ENCODE measurements around the gene RUNX2. TPM values are rescaled to one million over a fixed set of nuclear protein-coding genes. Genes with fewer than 3 reads are reported as not detected.

The RUNX2 gene
- total RNA-seq, 1 experiment from 2014 or later: 7.0 TPM

- Histone ChIP-seq H3K4me1 (ENCODE audit: control insufficient read depth, insufficient read depth, low read length) (peaks cover 10% of the 10 kb centered on the region), H3K4me3 (ENCODE audit: low read depth in 2 of 2, low read length in 2 of 2) (no peak overlapping the region), H3K36me3 (ENCODE audit: control insufficient read depth, insufficient read depth, low read length) (no peaks in the 10 kb centered on the region), H3K9me3 (ENCODE audit: control insufficient read depth, insufficient read depth, low read depth, low read length) (no peaks in the 10 kb centered on the region), H3K27ac (ENCODE audit: low read length) (no peak overlapping the region), H3K27me3 (ENCODE audit: control insufficient read depth, insufficient read depth, low read length) (no peaks in the 10 kb centered on the region)
- intact Hi-C loops (cut with micrococcal nuclease; ENCODE audit: unreplicated experiment): loop anchor here (5.0 kb wide), 1 partner anchor 784 kb away; no protein-coding TSS in a partner anchor
- ChIA-PET POLR2A (no interaction called here), CTCF (no interaction called here)
- no TSS peak for BruUV-seq (replicated peaks)
- in situ Hi-C loops (cut with HindIII; ENCODE audit: low pct_unique_long_range_greater_than_20kb, low sequenced_read_pairs): no loop called here
- TF ChIP-seq CTCF (IDR thresholded peaks at IDR 0.05) (no peak), TCF7L2 (IDR thresholded peaks at IDR 0.05; ENCODE audit: low read depth, low read length) (no peak), REST (IDR thresholded peaks at IDR 0.05; ENCODE audit: insufficient read depth in 1 of 2, low read depth in 2 of 2, low read length in 1 of 2) (no peak), SIN3A (IDR thresholded peaks at IDR 0.05; ENCODE audit: borderline replicate concordance, insufficient read depth, low read depth, low read length) (no peak), POLR2AphosphoS5 (IDR thresholded peaks at IDR 0.05; ENCODE audit: low read depth, low read length) (no peak)
- DNase-seq (ENCODE audit: low read depth, low spot score): no peak
- ATAC-seq: no peak
Observed at GRCh38 chr6:45415788-45416518, 87.8 kb downstream of the RUNX2 start.

GRCh38 chr6:45416700-45417099 is 88.6 kb downstream of the RUNX2 start:
- no peaks in the 10 kb centered on the region for H3K36me3 ChIP-seq (ENCODE audit: control insufficient read depth, insufficient read depth, low read length)
- no peaks in the 10 kb centered on the region for H3K27me3 ChIP-seq (ENCODE audit: control insufficient read depth, insufficient read depth, low read length)
- H3K9me3 ChIP-seq (ENCODE audit: control insufficient read depth, insufficient read depth, low read depth, low read length): no peaks in the 10 kb centered on the region
- ChIA-PET CTCF (no interaction called here), POLR2A (no interaction called here)
- H3K4me1 ChIP-seq (ENCODE audit: control insufficient read depth, insufficient read depth, low read length): peaks cover 15% of the 10 kb centered on the region
- in situ Hi-C loops (cut with HindIII; ENCODE audit: low pct_unique_long_range_greater_than_20kb, low sequenced_read_pairs) (no loop called here), intact Hi-C loops (cut with micrococcal nuclease; ENCODE audit: unreplicated experiment) (loop anchor here (5.0 kb wide), 1 partner anchor 784 kb away; no protein-coding TSS in a partner anchor)
- no peak overlapping the region for H3K4me3 ChIP-seq (ENCODE audit: low read depth in 2 of 2, low read length in 2 of 2)
- TF ChIP-seq SIN3A (IDR thresholded peaks at IDR 0.05; ENCODE audit: borderline replicate concordance, insufficient read depth, low read depth, low read length): no peak
- no peak for TF ChIP-seq POLR2AphosphoS5 (IDR thresholded peaks at IDR 0.05; ENCODE audit: low read depth, low read length)
- no peak for TF ChIP-seq REST (IDR thresholded peaks at IDR 0.05; ENCODE audit: insufficient read depth in 1 of 2, low read depth in 2 of 2, low read length in 1 of 2)
- TF ChIP-seq CTCF (IDR thresholded peaks at IDR 0.05): no peak
- no peak for TF ChIP-seq TCF7L2 (IDR thresholded peaks at IDR 0.05; ENCODE audit: low read depth, low read length)
- DNase-seq (ENCODE audit: low read depth, low spot score) (no peak), ATAC-seq (no peak)
- no peak overlapping the region for H3K27ac ChIP-seq (ENCODE audit: low read length)
- no TSS peak for BruUV-seq (replicated peaks)
